Stimulated activated CD4-positive, alpha-beta T cell treated with anti-CD3 and anti-CD28 coated beads, Interleukin-12 subunit alpha, Interleukin-12 subunit beta, amount 100 ng/mL, for 48 hours (primary cell): ENCODE data around the gene PROC.
"Not testable (repeated sequence)": the region's sequence is repeated elsewhere in the genome, so short reads cannot be mapped to it uniquely, and the experiment has no call there.

Experiments
- DNase-seq, 3 donors: peaks; one replicate each; pipeline ENCODE4 v3.0.0-alpha.2; 2020; ENCODE audit warnings: low read depth in 2 of 3, low spot score in 1 of 3

Gene PROC

GRCh38 chr2:127426501-127427354 lies 8.5 kb downstream of the PROC start:
- no peak for DNase-seq

GRCh38 chr2:127427376-127428056 lies 9.3 kb downstream of the PROC start:
- DNase-seq: no peak

GRCh38 chr2:127428057-127428814 lies 10.0 kb downstream of the PROC start:
- DNase-seq: no peak

GRCh38 chr2:127428815-127429109 lies 10.5 kb downstream of the PROC start:
- no peak for DNase-seq

- DNase-seq: no peak
Measured at GRCh38 chr2:127429291-127429690, 11.1 kb downstream of the PROC start.

- no peak for DNase-seq
Measured at GRCh38 chr2:127429844-127430425, 11.7 kb downstream of the PROC start.

- no peak for DNase-seq
Measured at GRCh38 chr2:127431408-127432023, 13.3 kb downstream of the PROC start.

- DNase-seq: no peak
Measured at GRCh38 chr2:127434515-127434914, 16.3 kb downstream of the PROC start.

GRCh38 chr2:127437056-127437455 lies 18.8 kb downstream of the PROC start:
- no peak for DNase-seq

- DNase-seq: no peak
Measured at GRCh38 chr2:127437781-127438726, 19.8 kb downstream of the PROC start.

GRCh38 chr2:127439343-127439742 lies 21.1 kb downstream of the PROC start:
- no peak for DNase-seq

GRCh38 chr2:127448526-127448925 lies 30.3 kb downstream of the PROC start:
- DNase-seq: no peak

- no peak for DNase-seq
Measured at GRCh38 chr2:127449414-127449813, 31.2 kb downstream of the PROC start.

GRCh38 chr2:127449898-127450297 lies 31.7 kb downstream of the PROC start:
- DNase-seq: no peak

GRCh38 chr2:127451981-127452380 lies 33.8 kb downstream of the PROC start:
- DNase-seq: no peak

- DNase-seq: not testable (repeated sequence)
Measured at GRCh38 chr2:127452423-127452822, 34.2 kb downstream of the PROC start.

GRCh38 chr2:127453013-127453391 lies 34.8 kb downstream of the PROC start:
- DNase-seq: no peak

- DNase-seq: no peak
Measured at GRCh38 chr2:127453392-127454171, 35.4 kb downstream of the PROC start.
